Measurements from ENCODE around the gene SCO1.
"Not testable (repeated sequence)": the region's sequence is repeated elsewhere in the genome, so short reads cannot be mapped to it uniquely, and the experiment has no call there.

SCO1 gene

GRCh38 chr17:10698096-10698818 is 924 bp upstream of the SCO1 start:
- no peak for DNase-seq (ENCODE audit: insufficient read length, low spot score)
- no peak for TF ChIP-seq TAF1 (IDR thresholded peaks at IDR 0.05; ENCODE audit: low read depth, low read length)
- no peak for TF ChIP-seq POU2F2 (IDR thresholded peaks at IDR 0.05; ENCODE audit: low read depth, low read length)
- TF ChIP-seq POLR2A (IDR thresholded peaks at IDR 0.05; ENCODE audit: low read depth, low read length), result no peak
- TF ChIP-seq SPI1 (IDR thresholded peaks at IDR 0.05; ENCODE audit: low read depth, low read length), result no peak
- no peak for TF ChIP-seq PAX5 (IDR thresholded peaks at IDR 0.05; ENCODE audit: insufficient read depth, low read length, severe bottlenecking)
- no peak for TF ChIP-seq POLR2AphosphoS5 (IDR thresholded peaks at IDR 0.05; ENCODE audit: low read depth, low read length)
- FAIRE-seq, result peak; percentile 38

- not testable (repeated sequence) for FAIRE-seq; DNase-seq (ENCODE audit: insufficient read length, low spot score)
Observed at GRCh38 chr17:10695875-10696407, 1.4 kb downstream of the SCO1 start.

- DNase-seq (ENCODE audit: insufficient read length, low spot score) (no peak), FAIRE-seq (no peak)
- no peak for TF ChIP-seq POLR2AphosphoS5 (IDR thresholded peaks at IDR 0.05; ENCODE audit: low read depth, low read length)
- peak; percentile 36; the same call in 1 of the 2 replicates for TF ChIP-seq SPI1 (IDR thresholded peaks at IDR 0.05; ENCODE audit: low read depth, low read length)
Observed at GRCh38 chr17:10687499-10687898, 9.8 kb downstream of the SCO1 start.

- no peak for DNase-seq (ENCODE audit: insufficient read length, low spot score)
- no peak for TF ChIP-seq POU2F2 (IDR thresholded peaks at IDR 0.05; ENCODE audit: low read depth, low read length)
- no peak for TF ChIP-seq POLR2AphosphoS5 (IDR thresholded peaks at IDR 0.05; ENCODE audit: low read depth, low read length)
- no peak for TF ChIP-seq TAF1 (IDR thresholded peaks at IDR 0.05; ENCODE audit: low read depth, low read length)
- no peak for TF ChIP-seq SPI1 (IDR thresholded peaks at IDR 0.05; ENCODE audit: low read depth, low read length)
- no peak for TF ChIP-seq POLR2A (IDR thresholded peaks at IDR 0.05; ENCODE audit: low read depth, low read length)
- no peak for TF ChIP-seq PAX5 (IDR thresholded peaks at IDR 0.05; ENCODE audit: insufficient read depth, low read length, severe bottlenecking)
- FAIRE-seq, result no peak
Observed at GRCh38 chr17:10683853-10684252, 13.5 kb downstream of the SCO1 start.

- TF ChIP-seq POU2F2 (IDR thresholded peaks at IDR 0.05; ENCODE audit: low read depth, low read length) (no peak), SPI1 (IDR thresholded peaks at IDR 0.05; ENCODE audit: low read depth, low read length) (no peak), POLR2AphosphoS5 (IDR thresholded peaks at IDR 0.05; ENCODE audit: low read depth, low read length) (no peak), PAX5 (IDR thresholded peaks at IDR 0.05; ENCODE audit: insufficient read depth, low read length, severe bottlenecking) (no peak), POLR2A (IDR thresholded peaks at IDR 0.05; ENCODE audit: low read depth, low read length) (no peak), TAF1 (IDR thresholded peaks at IDR 0.05; ENCODE audit: low read depth, low read length) (no peak)
- FAIRE-seq (no peak), DNase-seq (ENCODE audit: insufficient read length, low spot score) (no peak)
Observed at GRCh38 chr17:10681866-10682446, 15.4 kb downstream of the SCO1 start.

GRCh38 chr17:10674704-10675103 is 22.6 kb downstream of the SCO1 start:
- DNase-seq (ENCODE audit: insufficient read length, low spot score) (no peak), FAIRE-seq (no peak)
- TF ChIP-seq POU2F2 (IDR thresholded peaks at IDR 0.05; ENCODE audit: low read depth, low read length) (no peak), PAX5 (IDR thresholded peaks at IDR 0.05; ENCODE audit: insufficient read depth, low read length, severe bottlenecking) (no peak)

- FAIRE-seq (no peak), DNase-seq (ENCODE audit: insufficient read length, low spot score) (no peak)
- TF ChIP-seq PAX5 (IDR thresholded peaks at IDR 0.05; ENCODE audit: insufficient read depth, low read length, severe bottlenecking) (no peak), SPI1 (IDR thresholded peaks at IDR 0.05; ENCODE audit: low read depth, low read length) (no peak), POLR2A (IDR thresholded peaks at IDR 0.05; ENCODE audit: low read depth, low read length) (no peak), TAF1 (IDR thresholded peaks at IDR 0.05; ENCODE audit: low read depth, low read length) (no peak), POU2F2 (IDR thresholded peaks at IDR 0.05; ENCODE audit: low read depth, low read length) (no peak), POLR2AphosphoS5 (IDR thresholded peaks at IDR 0.05; ENCODE audit: low read depth, low read length) (no peak)
Observed at GRCh38 chr17:10673312-10673711, 24.0 kb downstream of the SCO1 start.

- TF ChIP-seq POLR2AphosphoS5 (IDR thresholded peaks at IDR 0.05; ENCODE audit: low read depth, low read length) (no peak), SPI1 (IDR thresholded peaks at IDR 0.05; ENCODE audit: low read depth, low read length) (no peak), TAF1 (IDR thresholded peaks at IDR 0.05; ENCODE audit: low read depth, low read length) (no peak), PAX5 (IDR thresholded peaks at IDR 0.05; ENCODE audit: insufficient read depth, low read length, severe bottlenecking) (no peak), POLR2A (IDR thresholded peaks at IDR 0.05; ENCODE audit: low read depth, low read length) (no peak), POU2F2 (IDR thresholded peaks at IDR 0.05; ENCODE audit: low read depth, low read length) (no peak)
- DNase-seq (ENCODE audit: insufficient read length, low spot score) (no peak), FAIRE-seq (no peak)
Observed at GRCh38 chr17:10668775-10669174, 28.6 kb downstream of the SCO1 start.

- DNase-seq (ENCODE audit: insufficient read length, low spot score) (no peak), FAIRE-seq (no peak)
- no peak for TF ChIP-seq POLR2AphosphoS5 (IDR thresholded peaks at IDR 0.05; ENCODE audit: low read depth, low read length)
- no peak for TF ChIP-seq SPI1 (IDR thresholded peaks at IDR 0.05; ENCODE audit: low read depth, low read length)
- no peak for TF ChIP-seq POU2F2 (IDR thresholded peaks at IDR 0.05; ENCODE audit: low read depth, low read length)
- TF ChIP-seq PAX5 (IDR thresholded peaks at IDR 0.05; ENCODE audit: insufficient read depth, low read length, severe bottlenecking), result no peak
- TF ChIP-seq POLR2A (IDR thresholded peaks at IDR 0.05; ENCODE audit: low read depth, low read length), result no peak
- no peak for TF ChIP-seq TAF1 (IDR thresholded peaks at IDR 0.05; ENCODE audit: low read depth, low read length)
Observed at GRCh38 chr17:10666906-10667305, 30.4 kb downstream of the SCO1 start.

GRCh38 chr17:10664571-10664970 is 32.8 kb downstream of the SCO1 start:
- TF ChIP-seq POLR2A (IDR thresholded peaks at IDR 0.05; ENCODE audit: low read depth, low read length) (no peak), TAF1 (IDR thresholded peaks at IDR 0.05; ENCODE audit: low read depth, low read length) (no peak), SPI1 (IDR thresholded peaks at IDR 0.05; ENCODE audit: low read depth, low read length) (no peak), PAX5 (IDR thresholded peaks at IDR 0.05; ENCODE audit: insufficient read depth, low read length, severe bottlenecking) (no peak), POLR2AphosphoS5 (IDR thresholded peaks at IDR 0.05; ENCODE audit: low read depth, low read length) (no peak), POU2F2 (IDR thresholded peaks at IDR 0.05; ENCODE audit: low read depth, low read length) (no peak)
- DNase-seq (ENCODE audit: insufficient read length, low spot score), result no peak
- no peak for FAIRE-seq
